Heart right ventricle (tissue), 16 donors: ENCODE measurements around the gene LRRC14B. TPM values are rescaled to one million over a fixed set of nuclear protein-coding genes. Genes with fewer than 3 reads are reported as not detected.
"Not testable (repeated sequence)": the region's sequence is repeated elsewhere in the genome, so short reads cannot be mapped to it uniquely, and the experiment has no call there.

ENCODE experiments used
- ATAC-seq, 8 donors: fragments of 200-7000 bp; cut with Tn5 transposase; one replicate each; pipeline ENCODE4 v1.9.1; 2020; ENCODE audit warnings: mild to moderate bottlenecking in 8 of 8, moderate library complexity in 8 of 8, moderate number of reproducible peaks in 1 of 8
- DNase-seq, 2 donors: peaks; one replicate each; pipeline ENCODE4 v3.0.0-alpha.2; 2020
- H3K27ac ChIP-seq, 10 donors: fragments of 200-600 bp; sonication (generic) in 2 of 10; one replicate each; pipeline versions ENCODE4 v1.5.0 to v1.8.0; 2020 to 2022; ENCODE audit warnings: mild to moderate bottlenecking in 3 of 10
- H3K27me3 ChIP-seq, 7 donors: fragments of 200-600 bp; one replicate each; pipeline ENCODE4 v1.8.0; 2021 to 2022; ENCODE audit warnings: mild to moderate bottlenecking in 2 of 7
- H3K36me3 ChIP-seq, 9 donors: fragments of 200-600 bp; sonication (generic) in 1 of 9; one replicate each; pipeline versions ENCODE4 v1.5.0 to v1.8.0; 2020 to 2022; ENCODE audit warnings: mild to moderate bottlenecking in 2 of 9
- H3K4me1 ChIP-seq, 9 donors: fragments of 200-600 bp; sonication (generic) in 1 of 9; one replicate each; pipeline versions ENCODE4 v1.5.0 to v1.8.0; 2020 to 2022; ENCODE audit warnings: mild to moderate bottlenecking in 4 of 9
- H3K4me3 ChIP-seq, 10 donors: fragments of 200-600 bp; sonication (generic) in 2 of 10; one replicate each; pipeline versions ENCODE4 v1.5.0 to v1.8.0; 2020 to 2022; ENCODE audit warnings: mild to moderate bottlenecking in 7 of 10, moderate library complexity in 2 of 10
- H3K9me3 ChIP-seq, 11 donors: fragments of 200-600 bp in 10 of 11; sonication (generic) in 2 of 11; one replicate each; pipeline versions ENCODE4 v1.5.0 to v1.8.0; 2013 to 2022; ENCODE audit warnings: mild to moderate bottlenecking in 2 of 11, control low read depth in 1 of 11, moderate library complexity in 1 of 11
- WGBS, 2 donors: extraction: QIAGEN DNeasy Blood & Tissue Kit; methylation state at CpG; one replicate each; pipeline ENCODE4 v1.1.7; 2013; ENCODE audit warnings: inconsistent platforms in 1 of 2; 5-methylcytosine and 5-hydroxymethylcytosine counted together
- intact Hi-C, 10 donors: fragments of 100-400 bp; cut with DNase I; formaldehyde crosslinking; loops; one replicate each; pipeline versions ENCODE4 v1.11.1 to v1.14.2; 2022
- polyA plus RNA-seq, 2 donors: library from polyadenylated mRNA; stranded (reverse); fragments of 200-250 nt; gene quantifications; one replicate each; pipeline ENCODE4 v1.2.3, GENCODE V29; 2013
- total RNA-seq, 10 donors: library from RNA; stranded (reverse); fragmentation: NEBNext Ultra II Directional in 3 of 10; extraction: Animal tissue kit (Norgen Biotek cat#: 25700) in 3 of 10; gene quantifications; one replicate each; pipeline versions ENCODE4 v1.2.1 to v1.2.4, GENCODE V29; 2021 to 2023
- TF ChIP-seq, protein P1 (sequence below), 9 donors: fragments of 200-600 bp; sonication (generic) in 2 of 9; IDR thresholded peaks; one replicate each; pipeline versions ENCODE4 v1.5.0 to v1.8.0; 2021 to 2022; ENCODE audit warnings: antibody characterized with exemption in 9 of 9, mild to moderate bottlenecking in 5 of 9, moderate library complexity in 1 of 9
- donor health status: Arrhythmogenic right ventricular cardiomyopathy.
- donor health status: ischemic (EF 13 %, LVEDD 7.1; RV severe dilation, severe dysfunction).
- donor health status: healthy with polysubstance abuse.
- donor health status: DM: no; HTN: yes; CAD: no.
- donor health status: DM: no; HTN: no; CAD: no.
- donor health status: ischemic (EF 25% LVEDD 6.9; RV normal size, moderate dysfunction).
- donor health status: ischemic (EF 25% LVEDD 5.7; RV mildly dilated, moderate dysfunction).
- donor health status: healthy.
- donor health status: DM: yes; HTN: yes; CAD: no.
- donor health status: Ischemic cardiomyopathy.
- donor health status: ischemic (EF 35%, LVEDD 5.7; RV mildly dilated, moderate dysfunction).
- donor health status: nonischemic (EF 11% LVEDD 7.7; RV severe dilation, severe dysfunction).
- donor health status: DM: yes; HTN: yes; CAD: no.
- donor health status: PGD.
- donor health status: ischemic (EF 29% LVEDD 5.4; RV normal size, mild dysfunction).
- donor health status: nonischemic (EF 23%, LVEDD 6.1; RV moderate dilation, normal function).

Gene LRRC14B
- total and polyA plus RNA-seq, 12 donors = 2.6 to 96.6 (median 49.9) TPM

- Histone ChIP-seq H3K4me3 (no peak overlapping the region), H3K4me1 (peaks cover 0 to 7% (median 0%) of the 10 kb centered on the region in 9 donors), H3K27ac (no peak overlapping the region), H3K9me3 (no peaks in the 10 kb centered on the region), H3K27me3 (peaks cover 0 to 22% (median 5%) of the 10 kb centered on the region in 7 donors), H3K36me3 (no peaks in the 10 kb centered on the region)
- intact Hi-C loops = no loop called here
- 89 to 90% methylated on average over 7 of the region's 7 CpGs for WGBS, 2 donors
- ATAC-seq = no peak
- TF ChIP-seq, protein P1, sequence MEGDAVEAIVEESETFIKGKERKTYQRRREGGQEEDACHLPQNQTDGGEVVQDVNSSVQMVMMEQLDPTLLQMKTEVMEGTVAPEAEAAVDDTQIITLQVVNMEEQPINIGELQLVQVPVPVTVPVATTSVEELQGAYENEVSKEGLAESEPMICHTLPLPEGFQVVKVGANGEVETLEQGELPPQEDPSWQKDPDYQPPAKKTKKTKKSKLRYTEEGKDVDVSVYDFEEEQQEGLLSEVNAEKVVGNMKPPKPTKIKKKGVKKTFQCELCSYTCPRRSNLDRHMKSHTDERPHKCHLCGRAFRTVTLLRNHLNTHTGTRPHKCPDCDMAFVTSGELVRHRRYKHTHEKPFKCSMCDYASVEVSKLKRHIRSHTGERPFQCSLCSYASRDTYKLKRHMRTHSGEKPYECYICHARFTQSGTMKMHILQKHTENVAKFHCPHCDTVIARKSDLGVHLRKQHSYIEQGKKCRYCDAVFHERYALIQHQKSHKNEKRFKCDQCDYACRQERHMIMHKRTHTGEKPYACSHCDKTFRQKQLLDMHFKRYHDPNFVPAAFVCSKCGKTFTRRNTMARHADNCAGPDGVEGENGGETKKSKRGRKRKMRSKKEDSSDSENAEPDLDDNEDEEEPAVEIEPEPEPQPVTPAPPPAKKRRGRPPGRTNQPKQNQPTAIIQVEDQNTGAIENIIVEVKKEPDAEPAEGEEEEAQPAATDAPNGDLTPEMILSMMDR (IDR thresholded peaks at IDR 0.05) = no peak
- DNase-seq = no peak
These were observed 28.0 kb upstream of the LRRC14B start for GRCh38 chr5:163338-163620.

- intact Hi-C loops = no loop called here
- Histone ChIP-seq H3K27ac (no peak overlapping the region), H3K9me3 (no peaks in the 10 kb centered on the region), H3K36me3 (no peaks in the 10 kb centered on the region), H3K27me3 (peaks cover 0 to 18% (median 0%) of the 10 kb centered on the region in 7 donors), H3K4me1 (peaks cover 0 to 11% (median 4%) of the 10 kb centered on the region in 9 donors), H3K4me3 (no peak overlapping the region)
- WGBS, 2 donors = 82 to 95% methylated on average over 13 of the region's 13 CpGs
- DNase-seq (no peak), ATAC-seq (no peak)
- TF ChIP-seq, protein P1 (IDR thresholded peaks at IDR 0.05) = no peak
These were observed 27.5 kb upstream of the LRRC14B start for GRCh38 chr5:163841-164240.

DNA sequence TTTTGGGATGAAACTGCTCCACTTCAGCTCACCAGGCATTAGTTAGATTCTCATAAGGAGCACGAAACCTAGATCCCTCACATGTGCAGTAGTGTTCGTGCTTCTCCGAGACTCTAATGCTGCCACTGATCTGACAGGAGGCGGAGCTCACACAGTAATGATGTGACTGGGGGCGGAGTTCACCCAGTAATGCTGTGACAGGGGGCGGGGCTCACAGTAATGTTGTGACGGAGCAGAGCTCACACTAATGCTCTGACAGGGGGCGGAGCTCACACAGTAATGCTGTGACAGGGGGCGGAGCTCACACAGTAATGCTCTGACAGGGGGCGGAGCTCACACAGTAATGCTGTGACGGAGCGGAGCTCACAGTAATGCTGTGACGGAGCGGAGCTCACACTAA is 27.1 kb upstream of the LRRC14B start:
- H3K4me3 ChIP-seq = no peak overlapping the region
- ATAC-seq (no peak), DNase-seq (no peak)
- intact Hi-C loops = no loop called here
- peaks cover 0 to 14% (median 0%) of the 10 kb centered on the region in 7 donors for H3K27me3 ChIP-seq
- TF ChIP-seq, protein P1 (IDR thresholded peaks at IDR 0.05) = no peak
- 75 to 92% methylated on average over 12 to 14 of the region's 14 CpGs for WGBS, 2 donors
- H3K27ac ChIP-seq = no peak overlapping the region
- no peaks in the 10 kb centered on the region for H3K36me3 ChIP-seq
- no peaks in the 10 kb centered on the region for H3K9me3 ChIP-seq
- H3K4me1 ChIP-seq = peaks cover 0 to 15% (median 8%) of the 10 kb centered on the region in 9 donors

DNA sequence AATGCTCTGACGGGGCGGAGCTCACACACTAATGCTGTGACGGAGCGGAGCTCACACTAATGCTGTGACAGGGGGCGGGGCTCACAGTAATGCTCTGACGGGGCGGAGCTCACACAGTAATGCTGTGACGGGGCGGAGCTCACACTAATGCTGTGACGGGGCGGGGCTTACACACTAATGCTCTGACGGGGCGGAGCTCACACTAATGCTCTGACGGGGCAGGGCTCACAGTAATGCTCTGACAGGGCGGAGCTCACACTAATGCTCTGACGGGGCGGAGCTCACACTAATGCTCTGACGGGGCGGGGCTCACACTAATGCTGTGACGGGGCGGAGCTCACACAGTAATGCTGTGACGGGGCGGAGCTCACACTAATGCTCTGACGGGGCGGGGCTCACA is 26.5 kb upstream of the LRRC14B start:
- ATAC-seq, H3K9me3 ChIP-seq, DNase-seq, H3K27me3 ChIP-seq, intact Hi-C loops, H3K36me3 ChIP-seq, H3K4me3 ChIP-seq, H3K27ac ChIP-seq: not testable (repeated sequence)
- H3K4me1 ChIP-seq = peaks cover 0 to 21% (median 13%) of the 10 kb centered on the region in 9 donors
- 79 to 91% methylated on average over 17 to 18 of the region's 25 CpGs for WGBS, 2 donors

DNA sequence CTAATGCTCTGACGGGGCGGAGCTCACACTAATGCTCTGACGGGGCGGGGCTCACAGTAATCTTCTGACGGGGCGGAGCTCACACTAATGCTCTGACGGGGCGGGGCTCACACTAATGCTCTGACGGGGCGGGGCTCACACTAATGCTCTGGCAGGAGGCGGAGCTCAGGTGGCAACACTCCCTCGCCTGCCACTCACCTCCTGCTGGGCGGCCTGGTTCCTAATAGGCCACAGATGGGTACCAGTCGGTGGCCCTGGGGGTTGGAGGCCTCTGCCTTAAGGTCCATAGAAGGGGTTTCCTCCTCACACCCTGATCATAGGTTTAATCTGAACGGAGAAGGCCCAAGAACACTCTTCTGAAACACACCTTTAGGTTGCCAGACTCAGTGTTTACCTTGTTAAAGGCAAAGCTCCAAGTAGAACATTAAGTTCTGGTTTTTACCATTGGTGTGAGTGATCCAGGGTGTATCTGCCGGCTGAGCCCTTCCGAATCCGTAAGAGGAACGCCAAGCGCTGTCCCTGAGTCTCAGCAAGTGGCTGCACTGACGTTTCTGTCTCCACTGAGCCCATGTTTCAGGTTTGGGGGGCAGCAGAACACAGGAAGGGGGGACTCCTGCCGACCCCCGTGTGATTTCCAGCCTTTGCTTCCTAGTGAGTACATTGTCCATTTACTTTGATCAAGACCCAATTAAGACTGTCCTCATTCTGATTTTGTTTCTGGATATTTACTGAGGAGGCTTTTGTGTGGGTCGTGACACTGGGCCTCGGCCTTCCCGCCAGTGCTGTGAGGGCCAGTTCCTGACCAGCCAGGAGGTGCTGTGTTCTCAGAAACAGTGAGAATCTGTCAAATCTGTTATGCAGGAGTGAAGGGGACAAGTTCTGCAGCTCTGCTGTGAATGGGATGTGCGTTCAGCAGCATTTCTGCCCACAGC is 24.6 kb upstream of the LRRC14B start:
- no peak for DNase-seq
- Histone ChIP-seq H3K4me1 (peaks cover 0 to 23% (median 13%) of the 10 kb centered on the region in 9 donors), H3K27me3 (peaks cover 0 to 7% (median 0%) of the 10 kb centered on the region in 7 donors), H3K9me3 (no peaks in the 10 kb centered on the region), H3K36me3 (no peaks in the 10 kb centered on the region), H3K4me3 (no peak overlapping the region), H3K27ac (no peak overlapping the region)
- no peak for ATAC-seq
- TF ChIP-seq, protein P1 (IDR thresholded peaks at IDR 0.05) = no peak
- WGBS, 2 donors = 87 to 91% methylated on average over 22 to 24 of the region's 27 CpGs
- intact Hi-C loops = no loop called here
